ENCODE results near the gene IGF1R.

DNA sequence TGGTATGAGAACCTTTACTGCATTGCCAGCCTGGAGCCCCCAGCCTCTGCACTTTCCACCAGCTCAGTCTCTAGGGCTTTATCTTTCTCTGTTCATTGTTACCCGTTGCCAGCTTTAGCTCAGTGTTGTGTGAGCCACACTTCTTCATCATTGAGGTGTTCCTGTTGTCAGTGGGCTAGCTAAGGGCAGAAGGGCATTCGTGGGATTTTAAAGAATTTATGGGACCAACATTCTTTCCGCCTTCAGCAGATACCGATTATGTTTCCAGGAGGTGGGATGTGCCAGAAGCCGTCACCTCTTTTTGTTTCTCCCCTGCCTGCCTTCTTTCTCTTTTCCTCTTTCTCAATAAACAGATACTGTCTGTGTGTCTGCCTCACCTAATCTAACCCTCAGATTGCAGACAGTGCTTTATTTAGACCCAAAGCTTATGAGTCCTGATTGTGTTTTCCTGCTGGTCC, 294.7 kb downstream of the IGF1R start:
- TF ChIP-seq, protein P1, sequence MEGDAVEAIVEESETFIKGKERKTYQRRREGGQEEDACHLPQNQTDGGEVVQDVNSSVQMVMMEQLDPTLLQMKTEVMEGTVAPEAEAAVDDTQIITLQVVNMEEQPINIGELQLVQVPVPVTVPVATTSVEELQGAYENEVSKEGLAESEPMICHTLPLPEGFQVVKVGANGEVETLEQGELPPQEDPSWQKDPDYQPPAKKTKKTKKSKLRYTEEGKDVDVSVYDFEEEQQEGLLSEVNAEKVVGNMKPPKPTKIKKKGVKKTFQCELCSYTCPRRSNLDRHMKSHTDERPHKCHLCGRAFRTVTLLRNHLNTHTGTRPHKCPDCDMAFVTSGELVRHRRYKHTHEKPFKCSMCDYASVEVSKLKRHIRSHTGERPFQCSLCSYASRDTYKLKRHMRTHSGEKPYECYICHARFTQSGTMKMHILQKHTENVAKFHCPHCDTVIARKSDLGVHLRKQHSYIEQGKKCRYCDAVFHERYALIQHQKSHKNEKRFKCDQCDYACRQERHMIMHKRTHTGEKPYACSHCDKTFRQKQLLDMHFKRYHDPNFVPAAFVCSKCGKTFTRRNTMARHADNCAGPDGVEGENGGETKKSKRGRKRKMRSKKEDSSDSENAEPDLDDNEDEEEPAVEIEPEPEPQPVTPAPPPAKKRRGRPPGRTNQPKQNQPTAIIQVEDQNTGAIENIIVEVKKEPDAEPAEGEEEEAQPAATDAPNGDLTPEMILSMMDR (IDR thresholded peaks at IDR 0.05; ENCODE audit: insufficient read depth, low read length, poor library complexity, severe bottlenecking), result no peak
- TF ChIP-seq EZH2phosphoT487 (conservative IDR thresholded peaks at IDR 0.05; ENCODE audit: low read length), result no peak
